Esophagus muscularis mucosa (tissue), 4 donors: ENCODE data around the gene CDH4. TPM values are rescaled to one million over a fixed set of nuclear protein-coding genes. Genes with fewer than 3 reads are reported as not detected.

Experiments used
- DNase-seq: peaks from one replicate; pipeline ENCODE4 v3.0.0-alpha.2; 2017; ENCODE audit errors: extremely low spot score
- H3K27ac ChIP-seq, 4 donors: fragments of 200-600 bp; sonication (generic); replicated peaks in 1 of 4; 1 replicate in 3 of 4; 2 replicates in 1 of 4; pipeline ENCODE4 v1.5.1; 2016 to 2019; ENCODE audit warnings: mild to moderate bottlenecking in 1 of 4
- H3K27me3 ChIP-seq, 4 donors: fragments of 200-600 bp; sonication (generic); one replicate each; pipeline versions ENCODE4 v1.5.1 to v1.6.0; 2016 to 2019
- H3K36me3 ChIP-seq, 4 donors: fragments of 200-600 bp; sonication (generic); one replicate each; pipeline ENCODE4 v1.5.1; 2016 to 2019
- H3K4me1 ChIP-seq, 4 donors: fragments of 200-600 bp; sonication (generic); one replicate each; pipeline ENCODE4 v1.5.1; 2016 to 2019
- H3K4me3 ChIP-seq, 4 donors: fragments of 200-600 bp; sonication (generic); 1 replicate in 2 of 4; 2 replicates in 2 of 4; pipeline ENCODE4 v1.5.1; 2016 to 2019; ENCODE audit warnings: mild to moderate bottlenecking in 4 of 4, moderate library complexity in 1 of 4
- H3K9me3 ChIP-seq, 4 donors: fragments of 200-600 bp; sonication (generic); 1 replicate in 3 of 4; 2 replicates in 1 of 4; pipeline ENCODE4 v1.5.1; 2016 to 2019
- EP300 ChIP-seq: sonication (generic); formaldehyde crosslinking; IDR thresholded peaks from one replicate; pipeline ENCODE4 v1.6.1; 2017; ENCODE audit warnings: antibody characterized with exemption
- POLR2A ChIP-seq: fragments of 450-650 bp; IDR thresholded peaks from one replicate; pipeline ENCODE4 v1.6.1; 2017; ENCODE audit warnings: antibody characterized with exemption, moderate library complexity, mild to moderate bottlenecking, low read depth
- POLR2AphosphoS5 ChIP-seq, 2 donors: sonication (generic); formaldehyde crosslinking; IDR thresholded peaks; one replicate each; pipeline ENCODE4 v1.6.1; 2017; ENCODE audit warnings: antibody characterized with exemption in 2 of 2
- WGBS: methylation state at CpG from one replicate; pipeline ENCODE4 v1.1.5; 2018; 5-methylcytosine and 5-hydroxymethylcytosine counted together
- intact Hi-C: fragments of 100-400 bp; cut with DNase I; formaldehyde crosslinking; loops from one replicate; pipeline ENCODE4 v1.15.1; 2023
- total RNA-seq, 4 donors: library from RNA; depleted of rRNA; stranded (reverse); fragments of >200 nt; gene quantifications; one replicate each; pipeline versions ENCODE4 v1.1.0 to v1.2.1, GENCODE V29; 2016
- TF ChIP-seq, protein P1 (sequence below), 3 experiments: fragments of 200-600 bp in 2 of 3; fragments of 450-650 bp in 1 of 3; sonication (generic) in 2 of 3; IDR thresholded peaks; one replicate each; pipeline ENCODE4 v1.5.1; 2017 to 2019; ENCODE audit warnings: antibody characterized with exemption in 3 of 3, mild to moderate bottlenecking in 2 of 3, moderate library complexity in 1 of 3

Gene CDH4
- total RNA-seq, 4 donors from 2014 or later = 0.42 to 1.3 (median 0.48) TPM

DNA sequence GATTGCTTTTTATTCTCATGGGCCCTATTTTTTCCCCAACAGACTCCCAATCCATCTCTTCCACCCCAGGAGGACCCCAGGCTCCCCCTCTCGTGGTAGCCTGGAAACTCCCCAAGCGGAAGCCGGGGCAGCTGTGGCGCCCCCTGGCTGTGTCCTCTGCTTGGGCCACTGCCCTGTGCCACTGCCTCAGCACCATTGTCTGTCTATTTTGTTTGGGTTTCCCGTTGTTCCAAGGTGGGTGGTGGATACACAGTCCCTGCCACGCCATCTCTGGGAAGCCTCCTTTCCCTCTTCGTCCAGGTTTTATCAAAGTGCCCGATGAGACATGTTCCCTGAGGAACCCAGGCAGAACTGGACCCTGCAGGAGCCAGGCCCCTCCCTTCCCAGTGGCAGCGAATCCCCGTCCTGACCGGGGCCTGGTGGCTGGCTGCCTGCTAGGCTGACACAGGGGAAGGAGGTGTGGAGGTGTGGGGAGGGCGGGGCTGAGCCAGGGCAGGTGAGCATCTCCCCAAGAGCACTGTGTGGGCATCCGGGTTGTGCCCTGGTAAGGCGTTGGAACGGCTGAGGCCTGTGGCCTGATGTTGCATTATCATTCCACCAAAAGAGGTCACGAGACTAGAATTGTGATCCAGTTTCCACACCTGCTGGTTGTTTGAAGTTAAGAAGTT lies 228.2 kb downstream of the CDH4 start:
- WGBS = 87% methylated on average over 10 of the region's 16 CpGs
- peaks cover 0 to 30% (median 0%) of the 10 kb centered on the region in 4 donors for H3K27me3 ChIP-seq
- no peak overlapping the region for H3K27ac ChIP-seq
- no peaks in the 10 kb centered on the region for H3K4me1 ChIP-seq
- DNase-seq = no peak
- intact Hi-C loops = no loop called here
- no peak overlapping the region for H3K4me3 ChIP-seq
- no peaks in the 10 kb centered on the region for H3K9me3 ChIP-seq
- H3K36me3 ChIP-seq = no peaks in the 10 kb centered on the region
- TF ChIP-seq POLR2AphosphoS5 (IDR thresholded peaks at IDR 0.05) (no peak), POLR2A (no peak), EP300 (no peak)
- TF ChIP-seq, protein P1, sequence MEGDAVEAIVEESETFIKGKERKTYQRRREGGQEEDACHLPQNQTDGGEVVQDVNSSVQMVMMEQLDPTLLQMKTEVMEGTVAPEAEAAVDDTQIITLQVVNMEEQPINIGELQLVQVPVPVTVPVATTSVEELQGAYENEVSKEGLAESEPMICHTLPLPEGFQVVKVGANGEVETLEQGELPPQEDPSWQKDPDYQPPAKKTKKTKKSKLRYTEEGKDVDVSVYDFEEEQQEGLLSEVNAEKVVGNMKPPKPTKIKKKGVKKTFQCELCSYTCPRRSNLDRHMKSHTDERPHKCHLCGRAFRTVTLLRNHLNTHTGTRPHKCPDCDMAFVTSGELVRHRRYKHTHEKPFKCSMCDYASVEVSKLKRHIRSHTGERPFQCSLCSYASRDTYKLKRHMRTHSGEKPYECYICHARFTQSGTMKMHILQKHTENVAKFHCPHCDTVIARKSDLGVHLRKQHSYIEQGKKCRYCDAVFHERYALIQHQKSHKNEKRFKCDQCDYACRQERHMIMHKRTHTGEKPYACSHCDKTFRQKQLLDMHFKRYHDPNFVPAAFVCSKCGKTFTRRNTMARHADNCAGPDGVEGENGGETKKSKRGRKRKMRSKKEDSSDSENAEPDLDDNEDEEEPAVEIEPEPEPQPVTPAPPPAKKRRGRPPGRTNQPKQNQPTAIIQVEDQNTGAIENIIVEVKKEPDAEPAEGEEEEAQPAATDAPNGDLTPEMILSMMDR (IDR thresholded peaks at IDR 0.05) = no peak

DNA sequence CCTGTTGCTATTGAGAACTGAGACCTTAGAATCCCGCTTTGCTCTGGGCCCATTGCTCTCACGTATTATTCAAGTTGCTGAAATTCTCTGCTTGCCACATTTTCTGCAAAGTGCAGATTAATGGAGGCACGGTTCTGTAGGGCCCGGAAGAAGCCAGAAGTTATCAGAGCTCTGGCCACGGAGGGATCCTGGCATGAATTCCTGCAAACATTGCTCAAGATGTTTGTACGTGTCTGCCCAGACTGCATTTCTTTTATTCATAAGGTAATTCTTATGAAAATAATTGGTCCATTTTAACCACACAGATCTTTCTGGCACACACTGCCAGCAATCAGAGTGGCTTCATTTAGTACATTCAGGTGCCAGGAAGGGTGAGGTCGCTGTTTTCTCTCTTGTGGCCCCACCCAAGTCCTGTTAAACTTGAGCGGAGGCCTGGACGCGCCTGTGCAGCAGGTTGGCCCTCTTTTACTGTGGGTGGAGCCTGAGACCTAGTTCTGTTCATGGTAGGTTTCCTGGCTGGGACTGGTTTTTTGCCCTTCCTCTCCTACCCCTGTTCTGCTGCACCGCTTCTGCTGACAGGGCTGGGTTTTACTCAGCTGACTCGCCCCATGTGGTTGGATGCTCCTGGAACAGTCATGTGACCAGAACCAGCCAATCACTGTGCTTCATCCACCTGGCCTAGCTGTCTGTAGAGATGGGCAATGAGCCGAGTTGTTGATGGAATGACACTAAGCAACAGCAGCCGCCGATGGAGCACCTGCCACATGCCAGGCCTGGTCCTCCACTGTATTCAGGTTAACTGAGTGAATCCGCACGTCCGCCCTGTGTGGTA lies 230.2 kb downstream of the CDH4 start:
- DNase-seq = no peak
- no peaks in the 10 kb centered on the region for H3K4me1 ChIP-seq
- no peaks in the 10 kb centered on the region for H3K9me3 ChIP-seq
- 80% methylated on average over 13 of the region's 18 CpGs for WGBS
- H3K36me3 ChIP-seq = no peaks in the 10 kb centered on the region
- H3K27me3 ChIP-seq = peaks cover 0 to 26% (median 0%) of the 10 kb centered on the region in 4 donors
- intact Hi-C loops = no loop called here
- no peak overlapping the region for H3K27ac ChIP-seq
- no peak overlapping the region for H3K4me3 ChIP-seq
- TF ChIP-seq POLR2A (no peak), EP300 (no peak), POLR2AphosphoS5 (IDR thresholded peaks at IDR 0.05) (no peak)
- TF ChIP-seq, protein P1 (IDR thresholded peaks at IDR 0.05) = no peak

DNA sequence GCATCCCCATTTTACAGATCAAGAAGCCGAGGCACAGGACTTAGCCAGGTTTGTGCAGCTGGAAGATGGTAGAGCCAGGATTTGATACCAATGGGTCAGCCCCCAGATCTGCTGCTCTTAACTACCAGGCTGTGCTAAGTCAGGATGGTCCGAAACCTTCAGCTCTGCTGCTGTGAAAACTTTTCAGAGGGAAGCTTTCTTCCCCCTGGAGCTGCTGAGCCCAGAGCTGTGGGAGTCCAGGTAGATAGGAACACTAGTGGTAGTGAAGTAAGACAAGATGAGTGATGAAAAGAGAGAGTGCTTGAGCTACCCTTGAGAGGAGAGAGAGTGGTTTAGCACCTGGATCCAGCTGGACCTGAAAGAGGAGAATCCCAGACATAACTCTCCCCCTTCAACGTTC lies 230.8 kb downstream of the CDH4 start:
- WGBS = 31% methylated on average over 1 of the region's 3 CpGs
- Histone ChIP-seq H3K27me3 (peaks cover 0 to 20% (median 0%) of the 10 kb centered on the region in 4 donors), H3K27ac (no peak overlapping the region), H3K4me3 (no peak overlapping the region), H3K4me1 (no peaks in the 10 kb centered on the region), H3K36me3 (no peaks in the 10 kb centered on the region), H3K9me3 (no peaks in the 10 kb centered on the region)
- TF ChIP-seq POLR2AphosphoS5 (IDR thresholded peaks at IDR 0.05) = no peak
- intact Hi-C loops = no loop called here
- no peak for DNase-seq

DNA sequence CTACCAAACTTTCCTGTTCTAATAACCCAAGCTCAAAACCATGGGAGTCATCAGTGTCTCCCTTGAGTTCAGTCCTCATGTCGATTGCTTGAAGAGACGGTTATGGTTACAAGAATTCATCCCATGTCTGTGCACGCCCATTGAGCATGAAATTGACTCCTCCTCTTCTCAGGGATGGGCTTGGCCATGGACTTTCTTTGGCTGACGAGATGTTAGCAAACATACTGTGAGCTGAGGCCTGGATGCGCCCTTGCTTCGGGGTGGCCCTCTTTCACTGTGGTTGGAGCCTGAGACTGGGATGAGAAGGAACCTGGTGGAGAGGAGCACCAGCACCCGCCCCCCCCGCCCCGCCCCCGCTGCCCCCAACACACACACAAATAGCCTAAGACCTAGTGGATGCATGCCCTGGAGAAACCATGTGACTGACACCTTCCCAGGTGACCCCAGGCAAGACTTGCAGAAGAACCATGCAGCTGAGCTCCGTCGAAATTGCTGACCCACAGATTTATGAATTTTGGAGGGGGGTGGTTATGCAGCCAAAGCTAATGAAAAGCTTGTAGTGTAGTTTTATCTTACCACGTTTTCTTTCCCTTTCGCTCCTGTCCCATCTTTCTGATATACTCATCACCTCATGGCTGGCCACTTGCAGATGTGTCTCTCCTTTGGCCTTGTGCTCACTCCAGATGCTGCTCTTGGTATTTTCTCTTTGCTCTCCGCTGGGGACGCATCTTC lies 231.4 kb downstream of the CDH4 start:
- no peak overlapping the region for H3K27ac ChIP-seq
- TF ChIP-seq, protein P1 (IDR thresholded peaks at IDR 0.05) = no peak
- no peak for TF ChIP-seq POLR2A
- no peak for TF ChIP-seq EP300
- no peak for TF ChIP-seq POLR2AphosphoS5 (IDR thresholded peaks at IDR 0.05)
- no peak overlapping the region for H3K4me3 ChIP-seq
- peaks cover 0 to 20% (median 0%) of the 10 kb centered on the region in 4 donors for H3K27me3 ChIP-seq
- H3K36me3 ChIP-seq = no peaks in the 10 kb centered on the region
- DNase-seq = no peak
- H3K9me3 ChIP-seq = no peaks in the 10 kb centered on the region
- no peaks in the 10 kb centered on the region for H3K4me1 ChIP-seq
- intact Hi-C loops = no loop called here
- 81% methylated on average over 12 of the region's 16 CpGs for WGBS

DNA sequence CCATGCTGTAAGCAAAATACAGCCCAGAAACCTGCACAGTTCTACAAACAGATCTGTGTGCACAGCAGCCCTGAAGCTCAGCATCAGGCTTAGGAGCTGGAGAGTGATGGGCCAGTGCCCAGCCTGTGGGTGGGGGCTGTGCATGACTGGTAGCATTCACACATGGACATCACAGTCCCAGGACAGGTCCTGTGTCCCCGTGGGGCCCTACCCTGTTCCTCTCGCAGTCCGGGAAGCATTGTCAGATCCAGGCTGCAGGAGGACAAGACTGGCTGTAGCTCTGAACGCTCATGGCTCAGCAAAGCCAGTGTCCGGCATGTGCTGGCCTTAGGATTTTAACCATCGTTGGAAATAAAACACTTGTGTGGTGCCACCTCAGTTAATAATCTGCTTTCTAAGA lies 234.1 kb downstream of the CDH4 start:
- no peak for DNase-seq
- H3K27ac ChIP-seq = no peak overlapping the region
- intact Hi-C loops = no loop called here
- no peaks in the 10 kb centered on the region for H3K9me3 ChIP-seq
- TF ChIP-seq POLR2AphosphoS5 (IDR thresholded peaks at IDR 0.05) = no peak
- no peaks in the 10 kb centered on the region for H3K4me1 ChIP-seq
- 93% methylated on average over 3 of the region's 6 CpGs for WGBS
- peaks cover 0 to 12% (median 0%) of the 10 kb centered on the region in 4 donors for H3K27me3 ChIP-seq
- no peaks in the 10 kb centered on the region for H3K36me3 ChIP-seq
- no peak overlapping the region for H3K4me3 ChIP-seq
